NCI-H1417 treated with DMSO at 0.1 percent for 48 hours (cell line): ENCODE results near the gene TTC27.
"Not testable (repeated sequence)": the region's sequence is repeated elsewhere in the genome, so short reads cannot be mapped to it uniquely, and the experiment has no call there.

Experiments
- DNase-seq: peaks from one replicate; lab custom pipeline; 2025; lab: John Stamatoyannopoulos, UW

TTC27 gene

DNA sequence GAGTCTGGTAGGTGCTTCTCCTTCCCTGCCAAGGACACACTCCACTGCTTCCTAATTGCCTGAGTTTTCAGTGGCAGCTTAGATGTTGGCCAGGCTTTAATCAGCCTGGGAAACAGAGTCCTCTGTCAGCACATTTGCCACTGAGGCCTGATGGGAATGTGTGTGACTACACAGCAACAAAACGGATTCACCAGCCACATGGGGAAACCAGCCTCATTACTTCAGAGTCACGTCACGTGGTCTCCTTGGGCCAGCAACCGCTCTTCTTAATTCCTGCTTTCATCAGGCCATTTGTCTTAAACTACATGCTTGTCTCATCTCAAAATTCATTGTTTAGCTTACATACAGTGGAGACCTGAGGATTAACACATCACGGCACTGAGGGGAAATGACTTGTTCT is 225.0 kb downstream of the TTC27 start:
- no peak for DNase-seq

DNA sequence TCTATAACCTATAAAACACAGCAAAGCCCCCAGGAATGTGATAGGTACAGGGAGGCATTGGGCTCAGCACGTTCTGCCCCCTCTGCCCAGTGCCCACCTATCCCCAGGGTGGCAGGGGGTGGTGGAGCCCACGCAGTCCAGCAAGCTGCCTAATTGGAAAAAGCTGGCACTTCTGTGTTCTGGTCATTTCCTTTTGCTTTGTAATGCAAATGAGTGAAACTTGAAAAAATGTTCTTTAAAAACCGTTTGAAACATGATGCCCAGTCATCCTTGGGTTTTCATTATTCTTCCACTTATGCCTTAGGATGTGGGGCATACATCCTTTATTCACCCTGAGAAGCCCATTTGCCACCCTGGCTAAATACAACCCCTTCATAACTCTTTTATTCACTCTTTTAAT is 229.0 kb downstream of the TTC27 start:
- DNase-seq, result no peak

DNA sequence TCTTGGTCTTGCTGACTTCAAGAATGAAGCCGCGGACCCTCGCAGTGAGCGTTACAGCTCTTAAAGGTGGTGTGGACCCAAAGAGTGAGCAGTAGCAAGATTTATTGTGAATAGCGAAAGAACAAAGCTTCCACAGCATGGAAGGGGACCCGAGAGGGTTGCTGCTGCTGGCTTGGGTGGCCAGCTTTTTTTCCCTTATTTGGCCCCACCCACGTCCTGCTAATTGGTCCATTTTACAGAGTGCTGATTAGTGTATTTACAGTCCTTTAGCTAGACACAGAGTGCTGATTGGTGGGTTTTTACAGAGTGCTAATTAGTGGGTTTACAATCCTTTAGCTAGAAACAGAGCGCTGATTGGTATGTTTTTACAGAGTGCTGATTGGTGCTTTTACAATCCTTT is 230.9 kb downstream of the TTC27 start:
- DNase-seq, result no peak

DNA sequence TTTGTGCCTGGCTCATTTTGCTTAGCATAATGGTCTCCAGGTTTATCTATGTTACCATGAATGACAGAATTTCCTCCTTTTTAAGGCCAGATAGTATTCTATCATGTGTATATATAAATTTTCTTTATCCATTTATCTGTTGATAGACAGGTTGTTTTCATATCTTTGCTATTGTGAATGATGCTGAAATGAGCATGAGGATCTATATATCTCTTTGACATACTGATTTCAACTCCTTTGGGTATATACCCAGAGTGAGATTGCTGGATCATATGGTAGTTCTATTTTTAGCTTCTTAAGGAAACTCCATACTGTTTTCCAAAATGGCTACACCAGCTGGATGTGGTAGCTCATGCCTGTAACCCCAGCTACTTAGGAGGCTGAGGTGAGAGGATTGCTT is 232.5 kb downstream of the TTC27 start:
- no peak for DNase-seq

DNA sequence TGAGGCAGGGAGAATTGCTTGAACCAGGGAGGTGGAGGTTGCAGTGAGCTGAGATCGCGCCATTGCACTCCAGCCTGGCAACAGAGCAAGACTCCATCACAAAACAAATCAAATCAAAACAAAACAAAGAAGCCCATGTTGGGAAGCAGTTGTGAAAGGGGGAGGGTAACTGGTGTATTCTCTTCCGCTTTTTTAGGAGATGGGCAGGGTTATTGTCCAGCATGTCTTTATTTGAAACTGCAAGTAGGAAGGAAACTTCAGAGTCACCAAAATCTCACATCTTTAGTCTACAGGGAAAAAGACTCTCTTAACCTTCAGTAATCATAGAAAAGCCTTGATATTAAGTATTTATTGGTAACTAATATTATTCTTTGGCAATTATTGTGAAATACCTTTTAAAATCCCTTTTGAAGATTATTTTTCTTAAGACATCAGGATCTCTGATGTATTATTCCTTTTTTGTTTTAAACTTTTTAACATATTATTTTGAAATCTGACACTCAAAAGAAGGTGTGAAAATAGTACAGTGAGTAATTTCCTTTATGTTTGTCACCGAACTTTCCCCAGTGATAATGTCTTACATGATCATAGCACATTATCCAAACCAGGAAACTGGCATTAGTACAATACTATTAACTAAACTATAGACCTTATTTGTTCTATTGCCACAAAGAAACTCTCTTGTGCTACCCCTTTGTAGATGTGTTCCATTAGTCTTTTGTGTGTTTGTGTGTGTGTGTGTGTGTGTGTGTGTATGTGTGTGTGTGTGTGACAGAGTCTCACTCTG is 234.6 kb downstream of the TTC27 start:
- no peak for DNase-seq

DNA sequence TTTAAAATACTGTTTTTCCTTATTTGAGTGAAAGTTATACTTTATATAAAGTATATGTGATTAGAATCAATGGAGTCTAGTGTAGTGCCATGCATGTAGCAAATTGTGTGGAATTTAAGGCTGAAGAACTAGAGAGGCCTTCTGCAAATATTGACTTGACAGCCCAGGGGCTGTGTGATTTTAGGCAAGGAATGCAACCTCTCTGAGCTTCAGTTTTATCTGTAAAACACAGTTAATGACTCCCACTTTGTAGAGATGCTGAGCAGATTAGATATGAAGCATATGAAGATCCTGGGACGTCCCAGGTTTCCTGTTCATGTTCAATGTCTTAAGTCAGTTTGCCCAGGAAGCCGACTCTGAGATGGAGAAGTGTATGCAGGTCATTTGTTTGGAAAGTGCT is 235.5 kb downstream of the TTC27 start:
- no peak for DNase-seq

DNA sequence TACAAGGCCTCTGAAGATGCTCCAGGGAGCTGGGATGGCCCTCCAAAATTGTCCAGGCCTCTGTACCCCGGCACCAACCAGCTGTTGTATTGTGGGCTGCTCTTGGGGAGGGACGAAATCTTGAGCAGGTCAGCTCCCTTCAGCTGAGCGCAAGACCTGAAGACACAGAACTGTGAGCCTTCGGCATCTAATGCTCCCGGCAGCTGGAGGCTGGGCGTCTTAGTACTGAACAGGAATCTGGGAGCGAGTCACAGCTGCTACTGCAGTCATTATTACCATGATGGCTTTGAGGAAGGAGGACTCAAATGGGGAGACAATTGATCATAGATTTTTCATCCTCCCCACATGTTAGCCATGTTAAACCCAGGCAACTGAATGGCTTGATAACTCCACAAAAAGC is 236.0 kb downstream of the TTC27 start:
- DNase-seq, result no peak

DNA sequence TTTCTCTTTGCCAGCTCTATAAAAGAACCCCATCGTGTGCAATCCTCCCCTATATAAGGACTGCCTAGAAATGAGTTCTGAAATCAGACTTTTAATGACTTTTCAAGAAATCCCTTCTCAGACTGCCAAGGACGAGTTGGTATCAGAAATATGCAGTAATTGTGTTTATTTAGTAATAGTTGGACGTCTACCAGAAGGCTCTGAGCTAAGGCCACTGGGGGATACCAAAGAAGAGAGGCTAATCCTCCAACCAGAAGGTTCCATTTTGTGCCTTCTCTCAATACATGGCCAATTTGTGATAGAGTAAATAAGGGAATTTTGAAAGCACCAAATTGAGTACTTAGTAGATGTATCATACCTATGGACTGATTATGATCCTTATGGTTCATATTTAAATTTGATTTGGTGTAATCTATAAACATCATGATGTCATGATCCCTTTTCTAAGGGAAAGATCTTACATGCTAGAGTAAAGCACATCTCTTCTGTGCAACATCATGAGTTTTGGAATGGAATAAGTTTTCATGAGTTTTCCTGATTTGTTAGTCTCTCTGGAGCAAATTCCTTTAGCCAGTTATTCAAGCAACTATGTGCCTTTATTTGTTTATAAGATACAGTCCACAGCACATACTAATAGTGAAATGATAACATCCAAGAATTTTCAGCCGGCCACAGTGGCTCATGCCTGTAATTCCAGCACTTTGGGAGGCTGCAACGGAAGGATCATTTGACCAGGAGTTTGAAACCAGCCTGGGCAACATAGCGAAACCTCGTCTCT is 236.7 kb downstream of the TTC27 start:
- no peak for DNase-seq

DNA sequence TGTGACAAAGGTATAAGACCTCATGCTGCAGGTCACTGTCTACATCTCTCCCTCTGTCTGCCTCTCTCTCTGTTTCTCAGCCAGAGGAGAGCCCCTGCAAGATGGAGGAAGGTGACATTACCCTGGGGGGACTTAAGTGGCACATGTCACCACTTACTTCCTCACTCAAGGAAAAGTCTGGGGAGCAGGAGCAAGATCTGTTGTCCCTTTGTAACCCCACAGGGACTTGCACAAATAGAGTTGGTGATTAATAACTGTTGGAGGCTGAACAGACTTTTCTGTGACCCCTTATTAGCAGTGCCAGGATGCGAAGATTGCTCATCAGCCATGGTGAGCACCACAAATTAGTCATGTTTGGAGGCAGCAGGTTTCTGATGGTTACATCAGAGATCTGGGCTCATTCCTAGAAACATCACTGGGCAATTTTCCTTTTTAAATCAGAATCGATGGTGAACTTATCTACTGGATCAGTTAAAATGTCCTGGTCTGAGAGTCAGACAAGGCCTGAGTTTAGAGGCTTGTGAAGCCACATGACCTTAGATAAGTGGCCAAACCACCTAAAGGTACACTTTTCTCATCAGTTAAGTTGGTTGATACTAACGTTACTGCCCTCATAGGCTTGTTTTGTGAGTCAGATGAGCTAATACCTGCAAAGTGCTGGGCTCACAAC is 237.7 kb downstream of the TTC27 start:
- DNase-seq, result no peak

DNA sequence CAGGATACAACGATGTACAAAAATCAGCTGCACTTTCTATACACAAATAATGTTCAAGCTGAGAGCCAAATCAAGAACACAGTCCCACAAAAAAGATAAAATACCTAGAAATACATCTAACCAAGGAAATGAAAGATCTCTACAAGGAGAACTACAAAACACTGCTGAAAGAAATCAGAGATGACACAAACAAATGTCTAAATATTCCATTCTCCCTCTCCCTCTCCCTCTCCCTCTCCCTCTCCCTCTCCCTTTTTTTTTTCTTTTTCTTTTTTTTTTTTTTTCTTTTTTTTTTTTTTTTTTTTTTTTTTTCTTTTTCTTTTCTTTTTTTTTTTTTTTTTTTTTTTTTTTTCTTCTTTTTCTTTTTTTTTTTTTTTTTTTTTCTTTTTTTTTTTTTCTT is 238.6 kb downstream of the TTC27 start:
- not testable (repeated sequence) for DNase-seq
